ENCODE data around the gene MIEF2. TPM values are rescaled to one million over a fixed set of nuclear protein-coding genes. Genes with fewer than 3 reads are reported as not detected.

MIEF2 gene
- total and polyA plus RNA-seq, 10 of the 15 experiments (the other 5 are each of a cell fraction or from before 2014, with no cell fraction given): 0.16 to 9.2 (median 4.1) TPM

DNA sequence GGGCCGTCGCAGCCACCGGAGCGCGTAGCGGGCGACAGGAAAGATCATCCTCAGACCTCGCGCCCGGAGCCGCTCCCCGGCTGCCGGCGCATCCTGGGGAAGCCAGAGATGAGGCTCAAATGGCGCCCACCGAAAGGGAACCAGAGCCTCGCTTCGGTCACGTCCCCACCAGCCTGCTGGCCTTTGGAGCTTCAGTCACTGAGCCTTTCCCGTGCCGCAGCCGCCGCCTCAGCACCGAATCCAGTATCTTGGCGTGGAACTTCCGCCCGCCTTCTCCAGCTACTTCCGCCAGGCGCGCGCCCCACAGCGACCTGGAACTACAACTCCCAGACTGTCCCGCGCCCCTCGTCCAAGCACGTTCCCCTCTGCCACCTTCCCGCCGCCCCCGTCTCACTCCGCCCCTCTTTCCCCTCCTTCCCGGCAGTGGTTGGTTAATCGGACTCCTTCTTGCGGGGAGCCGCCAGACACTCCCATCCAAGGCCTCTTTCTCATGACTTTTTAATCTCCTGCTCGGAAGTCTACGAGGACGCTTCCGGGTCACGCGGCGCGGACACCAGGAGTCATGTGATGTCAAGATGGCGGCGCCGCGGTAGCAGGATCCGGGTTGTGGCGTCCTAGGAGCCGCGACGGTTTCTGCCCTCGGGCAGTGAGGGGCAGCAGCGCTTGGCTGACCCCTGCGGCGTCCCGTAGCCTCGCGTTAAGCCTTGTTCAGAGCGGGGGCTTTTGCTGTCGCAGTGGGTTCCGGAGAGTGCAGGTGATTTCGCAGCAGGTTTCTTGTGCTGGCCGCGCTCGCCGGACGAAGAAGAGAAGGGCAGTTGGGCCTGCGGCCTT is 54.5 kb downstream of the MIEF2 start, which contains the start of the genes SMCR8 and TOP3A (continued):
- TF ChIP-seq PAX5 (IDR thresholded peaks at IDR 0.05; ENCODE audit: borderline replicate concordance, low read depth, low read length) (0 out of 2 replicates have a peak, but pooled peaks have one; percentile 19), IKZF2 (IDR thresholded peaks at IDR 0.05) (peak; percentile 51 to 54; a peak in 3 of 4 replicates), FOS (IDR thresholded peaks at IDR 0.05; ENCODE audit: borderline replicate concordance, extremely low read depth, insufficient read length) (peak; percentile 45), RELA (IDR thresholded peaks at IDR 0.05; ENCODE audit: borderline replicate concordance, partially characterized antibody) (peak; percentile 64), LARP7 (IDR thresholded peaks at IDR 0.05) (peak; percentile 90), ZNF622 (IDR thresholded peaks at IDR 0.05) (no peak), POLR2AphosphoS5 (IDR thresholded peaks at IDR 0.05; ENCODE audit: low read length) (peak; percentile 79; the same call in 1 of the 2 replicates), NFIC (IDR thresholded peaks at IDR 0.05; ENCODE audit: low read depth, low read length) (peak; percentile 67; the same call in 1 of the 2 replicates), ZBED1 (IDR thresholded peaks at IDR 0.05; ENCODE audit: borderline replicate concordance) (no peak), ZNF274 (IDR thresholded peaks at IDR 0.05; ENCODE audit: insufficient read depth, insufficient read length) (no peak), SMAD5 (IDR thresholded peaks at IDR 0.05; ENCODE audit: low read depth) (peak; percentile 31; the same call in 1 of the 2 replicates), BACH1 (IDR thresholded peaks at IDR 0.05; ENCODE audit: borderline replicate concordance) (no peak), SUPT20H (IDR thresholded peaks at IDR 0.05; ENCODE audit: borderline replicate concordance, control insufficient read depth, low read depth, low read length) (no peak), TARDBP (IDR thresholded peaks at IDR 0.05; ENCODE audit: borderline replicate concordance) (peak; percentile 20; the same call in 1 of the 2 replicates), SIX5 (IDR thresholded peaks at IDR 0.05; ENCODE audit: low read depth, low read length, severe bottlenecking) (peak; percentile 80), CHD1 (IDR thresholded peaks at IDR 0.05; ENCODE audit: low read depth, low read length) (no peak)
- TF ChIP-seq, protein P1, sequence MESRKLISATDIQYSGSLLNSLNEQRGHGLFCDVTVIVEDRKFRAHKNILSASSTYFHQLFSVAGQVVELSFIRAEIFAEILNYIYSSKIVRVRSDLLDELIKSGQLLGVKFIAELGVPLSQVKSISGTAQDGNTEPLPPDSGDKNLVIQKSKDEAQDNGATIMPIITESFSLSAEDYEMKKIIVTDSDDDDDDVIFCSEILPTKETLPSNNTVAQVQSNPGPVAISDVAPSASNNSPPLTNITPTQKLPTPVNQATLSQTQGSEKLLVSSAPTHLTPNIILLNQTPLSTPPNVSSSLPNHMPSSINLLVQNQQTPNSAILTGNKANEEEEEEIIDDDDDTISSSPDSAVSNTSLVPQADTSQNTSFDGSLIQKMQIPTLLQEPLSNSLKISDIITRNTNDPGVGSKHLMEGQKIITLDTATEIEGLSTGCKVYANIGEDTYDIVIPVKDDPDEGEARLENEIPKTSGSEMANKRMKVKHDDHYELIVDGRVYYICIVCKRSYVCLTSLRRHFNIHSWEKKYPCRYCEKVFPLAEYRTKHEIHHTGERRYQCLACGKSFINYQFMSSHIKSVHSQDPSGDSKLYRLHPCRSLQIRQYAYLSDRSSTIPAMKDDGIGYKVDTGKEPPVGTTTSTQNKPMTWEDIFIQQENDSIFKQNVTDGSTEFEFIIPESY (IDR thresholded peaks at IDR 0.05): no peak
- TF ChIP-seq, protein P2, sequence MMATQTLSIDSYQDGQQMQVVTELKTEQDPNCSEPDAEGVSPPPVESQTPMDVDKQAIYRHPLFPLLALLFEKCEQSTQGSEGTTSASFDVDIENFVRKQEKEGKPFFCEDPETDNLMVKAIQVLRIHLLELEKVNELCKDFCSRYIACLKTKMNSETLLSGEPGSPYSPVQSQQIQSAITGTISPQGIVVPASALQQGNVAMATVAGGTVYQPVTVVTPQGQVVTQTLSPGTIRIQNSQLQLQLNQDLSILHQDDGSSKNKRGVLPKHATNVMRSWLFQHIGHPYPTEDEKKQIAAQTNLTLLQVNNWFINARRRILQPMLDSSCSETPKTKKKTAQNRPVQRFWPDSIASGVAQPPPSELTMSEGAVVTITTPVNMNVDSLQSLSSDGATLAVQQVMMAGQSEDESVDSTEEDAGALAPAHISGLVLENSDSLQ (IDR thresholded peaks at IDR 0.05): peak; percentile 36; the same call in 1 of the 2 replicates
- TF ChIP-seq, protein P3, sequence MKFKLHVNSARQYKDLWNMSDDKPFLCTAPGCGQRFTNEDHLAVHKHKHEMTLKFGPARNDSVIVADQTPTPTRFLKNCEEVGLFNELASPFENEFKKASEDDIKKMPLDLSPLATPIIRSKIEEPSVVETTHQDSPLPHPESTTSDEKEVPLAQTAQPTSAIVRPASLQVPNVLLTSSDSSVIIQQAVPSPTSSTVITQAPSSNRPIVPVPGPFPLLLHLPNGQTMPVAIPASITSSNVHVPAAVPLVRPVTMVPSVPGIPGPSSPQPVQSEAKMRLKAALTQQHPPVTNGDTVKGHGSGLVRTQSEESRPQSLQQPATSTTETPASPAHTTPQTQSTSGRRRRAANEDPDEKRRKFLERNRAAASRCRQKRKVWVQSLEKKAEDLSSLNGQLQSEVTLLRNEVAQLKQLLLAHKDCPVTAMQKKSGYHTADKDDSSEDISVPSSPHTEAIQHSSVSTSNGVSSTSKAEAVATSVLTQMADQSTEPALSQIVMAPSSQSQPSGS (IDR thresholded peaks at IDR 0.05; ENCODE audit: low read length): no peak
- TF ChIP-seq, protein P4, sequence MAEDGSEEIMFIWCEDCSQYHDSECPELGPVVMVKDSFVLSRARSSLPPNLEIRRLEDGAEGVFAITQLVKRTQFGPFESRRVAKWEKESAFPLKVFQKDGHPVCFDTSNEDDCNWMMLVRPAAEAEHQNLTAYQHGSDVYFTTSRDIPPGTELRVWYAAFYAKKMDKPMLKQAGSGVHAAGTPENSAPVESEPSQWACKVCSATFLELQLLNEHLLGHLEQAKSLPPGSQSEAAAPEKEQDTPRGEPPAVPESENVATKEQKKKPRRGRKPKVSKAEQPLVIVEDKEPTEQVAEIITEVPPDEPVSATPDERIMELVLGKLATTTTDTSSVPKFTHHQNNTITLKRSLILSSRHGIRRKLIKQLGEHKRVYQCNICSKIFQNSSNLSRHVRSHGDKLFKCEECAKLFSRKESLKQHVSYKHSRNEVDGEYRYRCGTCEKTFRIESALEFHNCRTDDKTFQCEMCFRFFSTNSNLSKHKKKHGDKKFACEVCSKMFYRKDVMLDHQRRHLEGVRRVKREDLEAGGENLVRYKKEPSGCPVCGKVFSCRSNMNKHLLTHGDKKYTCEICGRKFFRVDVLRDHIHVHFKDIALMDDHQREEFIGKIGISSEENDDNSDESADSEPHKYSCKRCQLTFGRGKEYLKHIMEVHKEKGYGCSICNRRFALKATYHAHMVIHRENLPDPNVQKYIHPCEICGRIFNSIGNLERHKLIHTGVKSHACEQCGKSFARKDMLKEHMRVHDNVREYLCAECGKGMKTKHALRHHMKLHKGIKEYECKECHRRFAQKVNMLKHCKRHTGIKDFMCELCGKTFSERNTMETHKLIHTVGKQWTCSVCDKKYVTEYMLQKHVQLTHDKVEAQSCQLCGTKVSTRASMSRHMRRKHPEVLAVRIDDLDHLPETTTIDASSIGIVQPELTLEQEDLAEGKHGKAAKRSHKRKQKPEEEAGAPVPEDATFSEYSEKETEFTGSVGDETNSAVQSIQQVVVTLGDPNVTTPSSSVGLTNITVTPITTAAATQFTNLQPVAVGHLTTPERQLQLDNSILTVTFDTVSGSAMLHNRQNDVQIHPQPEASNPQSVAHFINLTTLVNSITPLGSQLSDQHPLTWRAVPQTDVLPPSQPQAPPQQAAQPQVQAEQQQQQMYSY (CRISPR knock-in tag; IDR thresholded peaks at IDR 0.05): 0 out of 2 replicates have a peak, but pooled peaks have one; percentile 55

Data from GM12878 (cell line).